Activated naive CD8-positive, alpha-beta T cell treated with anti-CD3 and anti-CD28 coated beads for 36 hours (primary cell): ENCODE measurements around the gene MCC. TPM values are rescaled to one million over a fixed set of nuclear protein-coding genes. Genes with fewer than 3 reads are reported as not detected.

ENCODE experiments used
- DNase-seq: peaks from one replicate; pipeline ENCODE4 v3.0.0; 2021
- H3K27ac Mint-ChIP-seq: one replicate; pipeline ENCODE4 v1.8.0; 2022; ENCODE audit warnings: mild to moderate bottlenecking, moderate library complexity, mixed read lengths
- H3K27me3 Mint-ChIP-seq: one replicate; pipeline ENCODE4 v1.8.0; 2022; ENCODE audit warnings: mild to moderate bottlenecking, mixed read lengths
- H3K36me3 Mint-ChIP-seq: one replicate; pipeline ENCODE4 v1.8.0; 2021; ENCODE audit warnings: mild to moderate bottlenecking, mixed read lengths
- H3K4me1 Mint-ChIP-seq: one replicate; pipeline ENCODE4 v1.8.0; 2021; ENCODE audit warnings: mixed read lengths
- H3K4me3 Mint-ChIP-seq: one replicate; pipeline ENCODE4 v1.8.0; 2022; ENCODE audit warnings: mild to moderate bottlenecking, moderate library complexity, mixed read lengths
- H3K9me3 Mint-ChIP-seq: one replicate; pipeline ENCODE4 v1.8.0; 2022; ENCODE audit warnings: mixed read lengths
- total RNA-seq, 2 experiments: library from RNA; stranded (reverse); gene quantifications; one replicate each; pipeline ENCODE4 v1.2.3, GENCODE V29; 2021

MCC gene
- total RNA-seq, 2 experiments from 2014 or later, result 2.4 to 2.9 TPM

- Mint-ChIP-seq H3K4me1 (no peaks in the 10 kb centered on the region), H3K27me3 (no peaks in the 10 kb centered on the region), H3K4me3 (no peak overlapping the region), H3K27ac (no peak overlapping the region), H3K36me3 (no peaks in the 10 kb centered on the region), H3K9me3 (no peaks in the 10 kb centered on the region)
- no peak for DNase-seq
Measured at GRCh38 chr5:113225259-113225658, 263.0 kb downstream of the MCC start.

DNA sequence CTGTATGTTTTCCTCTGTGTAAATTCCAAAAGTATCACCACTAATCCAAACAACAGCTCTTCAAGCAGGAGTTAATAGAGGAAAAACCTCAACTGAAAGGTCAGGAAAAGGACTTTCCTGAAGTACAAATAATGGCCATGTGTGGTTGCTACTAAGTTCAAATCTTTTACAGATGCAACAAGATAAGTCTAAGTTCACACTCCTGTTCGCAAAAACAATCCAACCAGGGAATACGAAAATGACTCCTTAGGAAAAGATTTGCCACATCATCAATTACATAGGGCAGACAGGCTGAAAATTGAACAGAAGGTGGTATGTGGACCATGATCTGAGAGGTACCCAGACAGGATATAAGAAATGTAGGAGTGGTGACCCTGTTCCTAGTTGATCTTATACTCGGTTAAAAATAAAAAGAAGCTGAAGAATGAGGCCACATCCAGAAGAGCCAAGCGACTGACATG, 263.6 kb downstream of the MCC start:
- Mint-ChIP-seq H3K4me1 (no peaks in the 10 kb centered on the region), H3K27me3 (no peaks in the 10 kb centered on the region)

DNA sequence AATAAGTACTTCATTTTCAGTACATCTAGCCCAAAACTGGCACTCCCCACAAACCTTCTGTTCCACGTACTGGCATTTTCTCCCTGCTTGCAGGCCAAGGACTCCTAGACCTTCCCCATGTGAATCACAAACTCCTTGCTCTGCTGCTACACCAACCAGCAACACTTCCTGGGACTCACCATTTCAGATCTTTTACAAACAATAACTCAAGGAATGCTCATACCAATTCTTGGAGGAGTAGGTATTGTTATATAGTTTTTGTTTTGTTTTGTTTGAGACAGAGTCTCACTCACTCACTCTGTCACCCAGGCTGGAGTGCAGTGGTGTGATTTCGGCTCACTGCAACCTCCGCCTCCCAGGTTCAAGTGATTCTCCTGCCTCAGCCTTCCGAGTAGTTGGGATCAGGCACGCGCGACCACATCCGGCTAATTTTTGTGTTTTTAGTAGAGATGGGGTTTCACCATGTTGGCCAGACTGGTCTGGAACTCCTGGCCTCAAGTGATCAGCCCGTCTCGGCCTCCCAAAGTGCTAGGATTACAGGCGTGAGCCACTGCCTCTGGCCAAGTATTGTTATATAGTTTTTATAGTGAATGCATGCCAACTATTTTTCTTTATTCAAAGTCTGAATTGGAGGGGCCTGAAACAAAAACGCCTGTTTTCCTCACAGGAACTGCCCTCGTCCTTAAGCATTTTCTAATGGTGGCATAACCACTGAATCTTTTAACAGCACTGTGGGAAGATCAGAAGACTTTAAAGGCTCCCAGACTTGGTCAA, 264.2 kb downstream of the MCC start:
- Mint-ChIP-seq H3K4me3 (no peak overlapping the region), H3K36me3 (no peaks in the 10 kb centered on the region), H3K27ac (no peak overlapping the region), H3K9me3 (no peaks in the 10 kb centered on the region), H3K4me1 (no peaks in the 10 kb centered on the region), H3K27me3 (no peaks in the 10 kb centered on the region)
- DNase-seq, result no peak

More for the DNA sequence above, 263.6 kb downstream of the MCC start:
- Mint-ChIP-seq H3K4me3 (no peak overlapping the region), H3K36me3 (no peaks in the 10 kb centered on the region), H3K9me3 (no peaks in the 10 kb centered on the region), H3K27ac (no peak overlapping the region)
- no peak for DNase-seq

DNA sequence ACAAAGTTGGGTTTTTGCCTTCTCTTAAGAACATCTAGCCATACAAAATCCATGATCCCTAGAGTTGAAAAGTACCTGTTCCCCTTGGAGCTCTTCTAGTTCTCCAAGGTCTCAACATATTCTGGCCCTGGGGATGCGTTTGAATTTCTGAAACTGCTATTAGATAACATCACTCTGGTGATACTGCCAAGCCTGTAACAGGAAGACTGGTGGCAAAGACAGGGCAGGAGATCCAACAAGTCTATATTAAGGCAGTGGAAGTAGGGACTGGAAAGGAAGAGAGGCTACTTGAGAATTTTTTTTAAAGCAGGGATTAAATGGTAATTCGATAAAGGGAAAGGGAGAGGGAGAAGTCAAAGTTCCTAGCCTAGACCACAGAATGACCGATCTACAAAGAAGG, 264.9 kb downstream of the MCC start:
- Mint-ChIP-seq H3K27me3 (no peaks in the 10 kb centered on the region), H3K4me3 (no peak overlapping the region), H3K27ac (no peak overlapping the region), H3K36me3 (no peaks in the 10 kb centered on the region), H3K4me1 (no peaks in the 10 kb centered on the region), H3K9me3 (no peaks in the 10 kb centered on the region)
- DNase-seq, result no peak

- no peak overlapping the region for H3K27ac Mint-ChIP-seq
- H3K36me3 Mint-ChIP-seq, result no peaks in the 10 kb centered on the region
- H3K4me1 Mint-ChIP-seq, result no peaks in the 10 kb centered on the region
- no peak overlapping the region for H3K4me3 Mint-ChIP-seq
- H3K9me3 Mint-ChIP-seq, result no peaks in the 10 kb centered on the region
- DNase-seq, result no peak
- H3K27me3 Mint-ChIP-seq, result no peaks in the 10 kb centered on the region
Measured at GRCh38 chr5:113221294-113222176, 266.7 kb downstream of the MCC start.

GRCh38 chr5:113219695-113220094, 268.6 kb downstream of the MCC start:
- Mint-ChIP-seq H3K27ac (no peak overlapping the region), H3K9me3 (no peaks in the 10 kb centered on the region), H3K27me3 (no peaks in the 10 kb centered on the region), H3K4me3 (no peak overlapping the region), H3K4me1 (no peaks in the 10 kb centered on the region), H3K36me3 (no peaks in the 10 kb centered on the region)
- DNase-seq, result no peak

DNA sequence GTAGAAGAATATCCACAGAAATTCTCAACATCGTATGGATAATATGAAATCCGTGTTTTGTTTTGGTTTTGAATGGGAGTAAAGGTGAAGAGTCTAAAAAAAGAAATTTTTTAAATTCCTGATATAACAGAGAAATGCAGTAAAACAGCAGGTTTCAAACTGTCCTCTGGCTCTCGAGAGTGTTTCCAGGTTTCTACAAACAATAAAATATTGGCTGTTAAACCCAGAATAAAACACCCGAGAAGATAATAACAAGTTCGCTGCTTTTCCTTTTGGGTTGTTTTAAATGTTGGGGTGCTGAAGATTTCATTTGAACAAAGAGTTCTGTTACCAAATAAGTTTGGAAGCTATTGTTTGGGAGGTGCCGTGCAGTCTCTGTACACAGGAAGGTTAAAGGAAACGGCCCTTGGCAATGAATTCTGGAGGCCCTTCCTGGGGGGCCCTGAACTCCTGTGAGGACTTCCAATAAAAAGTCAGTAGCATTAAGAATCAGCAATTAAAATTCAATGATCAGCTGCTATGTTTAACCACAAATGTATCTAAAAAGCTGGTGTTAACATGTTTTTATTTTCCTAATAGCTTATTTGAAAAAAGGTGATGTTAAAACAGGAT, 269.2 kb downstream of the MCC start:
- Mint-ChIP-seq H3K27ac (no peak overlapping the region), H3K9me3 (no peaks in the 10 kb centered on the region), H3K4me1 (no peaks in the 10 kb centered on the region), H3K36me3 (no peaks in the 10 kb centered on the region), H3K4me3 (no peak overlapping the region), H3K27me3 (no peaks in the 10 kb centered on the region)
- DNase-seq, result no peak

DNA sequence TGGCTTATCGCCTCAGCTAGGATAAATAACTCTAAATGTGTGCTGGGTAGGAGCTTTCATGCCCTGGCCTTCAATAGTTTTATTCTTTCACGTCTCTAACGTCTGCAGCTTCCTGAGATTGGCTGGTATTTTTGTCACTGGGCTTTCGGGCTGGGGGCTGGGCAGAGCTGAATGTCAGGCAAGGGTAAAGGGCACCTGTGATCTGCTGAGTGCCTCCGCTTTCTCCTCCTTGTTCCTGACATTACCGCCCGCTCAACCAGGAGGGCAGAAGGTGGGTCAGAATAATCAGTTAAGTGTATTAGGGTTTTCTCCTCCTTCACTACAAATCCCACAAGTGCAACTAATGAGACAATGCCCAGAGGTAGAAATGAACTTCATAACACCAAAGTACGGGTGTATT, 270.1 kb downstream of the MCC start:
- Mint-ChIP-seq H3K4me3 (no peak overlapping the region), H3K27ac (no peak overlapping the region), H3K27me3 (no peaks in the 10 kb centered on the region), H3K9me3 (no peaks in the 10 kb centered on the region), H3K36me3 (no peaks in the 10 kb centered on the region), H3K4me1 (no peaks in the 10 kb centered on the region)
- DNase-seq, result no peak

GRCh38 chr5:113217619-113218184, 270.6 kb downstream of the MCC start:
- no peak overlapping the region for H3K27ac Mint-ChIP-seq
- H3K9me3 Mint-ChIP-seq, result no peaks in the 10 kb centered on the region
- H3K36me3 Mint-ChIP-seq, result no peaks in the 10 kb centered on the region
- H3K27me3 Mint-ChIP-seq, result no peaks in the 10 kb centered on the region
- H3K4me1 Mint-ChIP-seq, result no peaks in the 10 kb centered on the region
- no peak overlapping the region for H3K4me3 Mint-ChIP-seq
- no peak for DNase-seq

DNA sequence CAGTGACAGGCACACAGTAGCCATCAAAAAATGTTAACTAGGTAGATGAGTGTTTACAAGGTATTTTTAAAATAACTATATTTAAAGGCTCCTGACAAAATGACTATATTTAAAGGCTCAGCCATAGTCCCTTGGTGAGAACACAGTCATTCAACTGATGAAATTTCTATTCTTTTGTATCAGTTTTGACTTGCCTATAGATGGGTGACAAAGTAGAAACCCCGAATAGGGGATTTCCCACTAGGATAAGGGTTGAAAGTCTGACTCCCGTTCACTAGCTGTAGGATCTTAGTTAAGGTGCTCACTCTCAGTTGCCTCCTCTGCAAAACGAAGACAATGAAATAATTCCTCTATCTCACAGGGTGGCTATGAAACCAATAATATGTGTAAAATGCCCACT, 271.7 kb downstream of the MCC start:
- Mint-ChIP-seq H3K4me1 (no peaks in the 10 kb centered on the region), H3K4me3 (no peak overlapping the region), H3K27ac (no peak overlapping the region), H3K9me3 (no peaks in the 10 kb centered on the region), H3K36me3 (no peaks in the 10 kb centered on the region), H3K27me3 (no peaks in the 10 kb centered on the region)
- no peak for DNase-seq

DNA sequence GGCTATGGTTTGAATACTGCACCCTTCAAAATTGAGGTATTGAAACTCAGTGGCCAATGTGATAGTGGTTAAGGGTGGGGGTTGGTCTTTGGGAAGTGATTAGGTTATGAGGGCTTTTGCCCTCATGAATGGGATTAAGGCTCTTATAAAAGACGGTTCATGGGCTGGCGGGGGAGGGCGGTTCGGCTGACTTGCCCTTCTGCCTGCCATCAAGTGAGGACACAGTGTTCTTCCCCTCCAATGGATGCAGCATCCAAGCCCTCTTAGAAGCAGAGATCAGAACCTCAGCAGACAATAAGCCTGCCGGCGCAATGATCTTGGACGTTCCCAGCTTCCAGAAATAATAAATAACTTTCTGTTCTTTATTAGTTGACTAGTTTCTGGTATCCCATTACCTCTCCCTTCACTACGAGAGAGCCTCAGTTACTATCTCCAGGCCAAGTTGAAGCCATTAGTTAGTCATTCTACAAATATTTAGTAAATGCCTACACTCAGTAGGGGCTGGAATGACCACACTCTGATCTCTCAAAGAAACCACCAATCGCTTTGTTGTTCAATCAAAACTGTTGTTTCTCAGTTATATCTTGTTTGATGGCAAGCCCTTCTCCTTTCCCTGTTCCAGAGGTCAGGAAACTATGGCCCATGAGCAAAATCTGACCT, 272.7 kb downstream of the MCC start:
- Mint-ChIP-seq H3K9me3 (no peaks in the 10 kb centered on the region), H3K27ac (no peak overlapping the region)

DNA sequence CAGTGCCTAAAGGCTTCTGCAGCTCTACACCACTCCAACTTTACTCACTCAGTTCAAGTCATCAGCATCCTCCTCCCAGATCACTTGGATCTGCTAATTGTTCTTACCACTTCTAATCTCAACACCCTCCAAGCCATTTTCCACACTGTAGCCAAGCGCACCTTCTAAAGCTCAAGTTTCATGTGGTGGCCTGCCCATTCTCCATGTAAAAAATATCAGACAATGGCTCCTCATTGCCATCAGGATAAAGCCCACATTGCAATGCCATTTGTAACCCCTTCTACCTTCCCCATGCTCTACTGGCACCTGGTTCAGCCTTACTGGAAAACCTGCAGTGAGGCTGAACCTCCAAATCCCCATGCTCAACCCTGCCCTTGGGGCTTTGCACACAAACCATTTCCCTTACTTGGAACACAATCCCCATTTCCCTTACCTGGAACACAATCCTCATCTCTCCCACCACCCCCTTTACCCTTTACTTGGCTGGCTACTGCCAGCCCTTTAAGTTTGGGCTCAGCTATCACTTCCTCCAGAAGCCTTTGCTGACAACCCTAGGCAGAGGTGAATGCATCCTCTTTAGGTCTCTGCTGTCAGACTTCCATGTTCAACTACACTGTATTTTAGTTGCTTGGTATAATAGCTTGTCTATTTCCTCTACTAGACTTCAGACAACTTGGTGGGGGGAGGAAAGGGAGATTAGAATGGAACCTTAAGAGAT, 273.5 kb downstream of the MCC start:
- Mint-ChIP-seq H3K27me3 (no peaks in the 10 kb centered on the region), H3K4me1 (no peaks in the 10 kb centered on the region), H3K36me3 (no peaks in the 10 kb centered on the region), H3K4me3 (no peak overlapping the region), H3K9me3 (no peaks in the 10 kb centered on the region), H3K27ac (no peak overlapping the region)
- DNase-seq, result no peak

More for the DNA sequence above, 272.7 kb downstream of the MCC start:
- no peaks in the 10 kb centered on the region for H3K4me1 Mint-ChIP-seq
- H3K4me3 Mint-ChIP-seq, result no peak overlapping the region
- no peak for DNase-seq
- no peaks in the 10 kb centered on the region for H3K27me3 Mint-ChIP-seq
- no peaks in the 10 kb centered on the region for H3K36me3 Mint-ChIP-seq

- Mint-ChIP-seq H3K27ac (no peak overlapping the region), H3K27me3 (no peaks in the 10 kb centered on the region), H3K4me3 (no peak overlapping the region), H3K9me3 (no peaks in the 10 kb centered on the region), H3K4me1 (no peaks in the 10 kb centered on the region), H3K36me3 (no peaks in the 10 kb centered on the region)
- no peak for DNase-seq
Measured at GRCh38 chr5:113213551-113214425, 274.5 kb downstream of the MCC start.
